Mesothelial cell of epicardium (in vitro differentiated cells): ENCODE results near the gene GALNT18. TPM values are rescaled to one million over a fixed set of nuclear protein-coding genes. Genes with fewer than 3 reads are reported as not detected.

ENCODE experiments used
- DNase-seq, 2 experiments: peaks; one replicate each; pipeline ENCODE4 v3.0.0; 2021; ENCODE audit warnings: low spot score in 2 of 2; ENCODE audit not compliant: unreplicated experiment in 2 of 2
- H3K27ac Mint-ChIP-seq: 2 replicates; pipeline ENCODE4 v1.8.0; 2021; ENCODE audit warnings: mixed read lengths
- H3K27me3 Mint-ChIP-seq: 2 replicates; pipeline ENCODE4 v1.8.0; 2021; ENCODE audit warnings: low read depth, mixed read lengths
- H3K36me3 Mint-ChIP-seq: 2 replicates; pipeline ENCODE4 v1.8.0; 2021; ENCODE audit warnings: mixed read lengths
- H3K4me1 Mint-ChIP-seq: 2 replicates; pipeline ENCODE4 v1.8.0; 2021; ENCODE audit warnings: mixed read lengths
- H3K4me3 Mint-ChIP-seq: 2 replicates; pipeline ENCODE4 v1.8.0; 2021; ENCODE audit warnings: mild to moderate bottlenecking, moderate library complexity, mixed read lengths
- H3K9me3 Mint-ChIP-seq: 2 replicates; pipeline ENCODE4 v1.8.0; 2021; ENCODE audit warnings: mixed read lengths
- total RNA-seq: library from RNA; stranded (reverse); gene quantifications from 3 replicates; pipeline ENCODE4 v1.2.1, GENCODE V29; 2021
- TF ChIP-seq, protein P1 (sequence below): fragments of 200-600 bp; sonication (generic); IDR thresholded peaks from one replicate; pipeline ENCODE4 v1.5.0; 2021; ENCODE audit warnings: antibody characterized with exemption; ENCODE audit not compliant: unreplicated experiment

Gene GALNT18
- total RNA-seq, 1 donor from 2014 or later: 4.2 TPM

GRCh38 chr11:11415901-11416300, 205.9 kb downstream of the GALNT18 start:
- TF ChIP-seq, protein P1, sequence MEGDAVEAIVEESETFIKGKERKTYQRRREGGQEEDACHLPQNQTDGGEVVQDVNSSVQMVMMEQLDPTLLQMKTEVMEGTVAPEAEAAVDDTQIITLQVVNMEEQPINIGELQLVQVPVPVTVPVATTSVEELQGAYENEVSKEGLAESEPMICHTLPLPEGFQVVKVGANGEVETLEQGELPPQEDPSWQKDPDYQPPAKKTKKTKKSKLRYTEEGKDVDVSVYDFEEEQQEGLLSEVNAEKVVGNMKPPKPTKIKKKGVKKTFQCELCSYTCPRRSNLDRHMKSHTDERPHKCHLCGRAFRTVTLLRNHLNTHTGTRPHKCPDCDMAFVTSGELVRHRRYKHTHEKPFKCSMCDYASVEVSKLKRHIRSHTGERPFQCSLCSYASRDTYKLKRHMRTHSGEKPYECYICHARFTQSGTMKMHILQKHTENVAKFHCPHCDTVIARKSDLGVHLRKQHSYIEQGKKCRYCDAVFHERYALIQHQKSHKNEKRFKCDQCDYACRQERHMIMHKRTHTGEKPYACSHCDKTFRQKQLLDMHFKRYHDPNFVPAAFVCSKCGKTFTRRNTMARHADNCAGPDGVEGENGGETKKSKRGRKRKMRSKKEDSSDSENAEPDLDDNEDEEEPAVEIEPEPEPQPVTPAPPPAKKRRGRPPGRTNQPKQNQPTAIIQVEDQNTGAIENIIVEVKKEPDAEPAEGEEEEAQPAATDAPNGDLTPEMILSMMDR: no peak
- Mint-ChIP-seq H3K36me3 (no peaks in the 10 kb centered on the region), H3K9me3 (no peaks in the 10 kb centered on the region), H3K27me3 (no peaks in the 10 kb centered on the region), H3K4me1 (peaks cover 22% of the 10 kb centered on the region), H3K4me3 (no peak overlapping the region), H3K27ac (no peak overlapping the region)
- no peak for DNase-seq

GRCh38 chr11:11414996-11415395, 206.8 kb downstream of the GALNT18 start:
- H3K27ac Mint-ChIP-seq: no peak overlapping the region
- H3K9me3 Mint-ChIP-seq: no peaks in the 10 kb centered on the region
- no peak overlapping the region for H3K4me3 Mint-ChIP-seq
- H3K36me3 Mint-ChIP-seq: no peaks in the 10 kb centered on the region
- peaks cover 28% of the 10 kb centered on the region for H3K4me1 Mint-ChIP-seq
- TF ChIP-seq, protein P1: no peak
- no peaks in the 10 kb centered on the region for H3K27me3 Mint-ChIP-seq
- DNase-seq: no peak

GRCh38 chr11:11413776-11414175, 208.0 kb downstream of the GALNT18 start:
- Mint-ChIP-seq H3K27me3 (no peaks in the 10 kb centered on the region), H3K9me3 (no peaks in the 10 kb centered on the region), H3K27ac (no peak overlapping the region), H3K4me1 (peaks cover 38% of the 10 kb centered on the region), H3K4me3 (no peak overlapping the region), H3K36me3 (no peaks in the 10 kb centered on the region)
- no peak for DNase-seq
- TF ChIP-seq, protein P1: no peak

DNA sequence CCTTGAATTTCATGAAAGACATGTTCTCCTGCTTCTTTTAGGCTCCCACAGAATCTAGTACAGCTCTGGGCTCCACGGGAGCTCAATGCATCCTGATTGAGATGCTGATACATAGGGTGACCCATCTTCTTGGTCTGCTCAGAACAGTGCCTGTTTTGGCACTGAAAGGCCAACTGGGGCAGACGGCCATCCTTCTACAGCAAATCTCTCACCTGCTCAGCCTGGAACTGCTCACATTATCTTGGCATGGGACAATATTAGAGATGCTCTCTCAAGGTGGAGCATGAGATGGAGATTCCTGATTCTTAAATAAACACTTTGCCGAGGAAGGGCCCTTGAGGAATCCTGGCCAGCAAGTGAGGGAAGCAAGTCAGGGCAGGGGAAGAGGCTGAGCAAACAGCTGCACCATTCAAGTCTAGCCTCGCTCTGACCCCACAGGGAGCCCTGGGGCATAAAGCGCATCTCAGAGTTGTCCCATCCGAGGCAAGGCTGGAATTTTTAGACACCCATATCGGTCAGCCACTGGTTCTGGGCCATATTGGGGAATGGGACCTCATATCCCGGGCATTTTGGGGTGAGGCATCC, 210.3 kb downstream of the GALNT18 start:
- TF ChIP-seq, protein P1: no peak
- Mint-ChIP-seq H3K9me3 (no peaks in the 10 kb centered on the region), H3K27me3 (no peaks in the 10 kb centered on the region), H3K4me1 (peaks cover 55% of the 10 kb centered on the region), H3K4me3 (no peak overlapping the region), H3K27ac (no peak overlapping the region), H3K36me3 (no peaks in the 10 kb centered on the region)
- DNase-seq: no peak

GRCh38 chr11:11409901-11410300, 211.9 kb downstream of the GALNT18 start:
- Mint-ChIP-seq H3K27ac (peak overlapping the region; percentile 44), H3K4me1 (peaks cover 46% of the 10 kb centered on the region), H3K27me3 (no peaks in the 10 kb centered on the region), H3K4me3 (no peak overlapping the region), H3K36me3 (no peaks in the 10 kb centered on the region), H3K9me3 (no peaks in the 10 kb centered on the region)
- DNase-seq: no peak
- TF ChIP-seq, protein P1: no peak

GRCh38 chr11:11409224-11409623, 212.6 kb downstream of the GALNT18 start:
- DNase-seq: no peak
- Mint-ChIP-seq H3K4me1 (peaks cover 52% of the 10 kb centered on the region), H3K27me3 (no peaks in the 10 kb centered on the region), H3K9me3 (no peaks in the 10 kb centered on the region), H3K4me3 (no peak overlapping the region), H3K27ac (no peak overlapping the region), H3K36me3 (no peaks in the 10 kb centered on the region)
- TF ChIP-seq, protein P1: no peak
